ENCODE results near the gene SRRM1. TPM values are rescaled to one million over a fixed set of nuclear protein-coding genes. Genes with fewer than 3 reads are reported as not detected.

The SRRM1 gene
- total RNA-seq, 1 experiment from 2014 or later = 160 TPM

- DNase-seq (ENCODE audit: low read depth, low spot score) (no peak), ATAC-seq (no peak)
- CTCF ChIA-PET = no interaction called here
- Histone ChIP-seq H3K9me3 (ENCODE audit: control insufficient read depth, insufficient read depth, low read depth, low read length) (no peaks in the 10 kb centered on the region), H3K4me1 (ENCODE audit: control insufficient read depth, insufficient read depth, low read length) (peaks cover 9% of the 10 kb centered on the region; the same call in 1 of the 2 replicates), H3K27me3 (ENCODE audit: control insufficient read depth, insufficient read depth, low read length) (no peaks in the 10 kb centered on the region), H3K27ac (ENCODE audit: low read length) (no peak overlapping the region), H3K4me3 (ENCODE audit: low read depth in 2 of 2, low read length in 2 of 2) (no peak overlapping the region), H3K36me3 (ENCODE audit: control insufficient read depth, insufficient read depth, low read length) (no peaks in the 10 kb centered on the region)
- in situ Hi-C loops (cut with HindIII; ENCODE audit: low pct_unique_long_range_greater_than_20kb, low sequenced_read_pairs) = no loop called here
- no TSS peak for BruUV-seq (replicated peaks)
- POLR2A ChIA-PET = interaction anchor here (0.5 to 0.7 kb wide), 3 partner anchors 24 to 342 kb away, joined by 3 to 4 read pairs (median 3); no protein-coding TSS in a partner anchor
- TF ChIP-seq POLR2AphosphoS5 (IDR thresholded peaks at IDR 0.05; ENCODE audit: low read depth, low read length) (no peak), REST (IDR thresholded peaks at IDR 0.05; ENCODE audit: insufficient read depth in 1 of 2, low read depth in 2 of 2, low read length in 1 of 2) (no peak), CTCF (IDR thresholded peaks at IDR 0.05) (no peak)
- intact Hi-C loops (cut with micrococcal nuclease; ENCODE audit: unreplicated experiment) = no loop called here
Observed at GRCh38 chr1:24699628-24700027, 56.5 kb downstream of the SRRM1 start.

GRCh38 chr1:24702511-24703293 lies 59.6 kb downstream of the SRRM1 start:
- in situ Hi-C loops (cut with HindIII; ENCODE audit: low pct_unique_long_range_greater_than_20kb, low sequenced_read_pairs) (no loop called here), intact Hi-C loops (cut with micrococcal nuclease; ENCODE audit: unreplicated experiment) (no loop called here)
- Histone ChIP-seq H3K4me3 (ENCODE audit: low read depth in 2 of 2, low read length in 2 of 2) (no peak overlapping the region), H3K27ac (ENCODE audit: low read length) (0 out of 2 replicates have a peak overlapping the region, but pooled peaks have one; percentile 57), H3K27me3 (ENCODE audit: control insufficient read depth, insufficient read depth, low read length) (no peaks in the 10 kb centered on the region), H3K36me3 (ENCODE audit: control insufficient read depth, insufficient read depth, low read length) (no peaks in the 10 kb centered on the region), H3K4me1 (ENCODE audit: control insufficient read depth, insufficient read depth, low read length) (peaks cover 21% of the 10 kb centered on the region), H3K9me3 (ENCODE audit: control insufficient read depth, insufficient read depth, low read depth, low read length) (no peaks in the 10 kb centered on the region)
- DNase-seq (ENCODE audit: low read depth, low spot score) = no peak
- ChIA-PET POLR2A (no interaction called here), CTCF (interaction anchor here (0.8 kb wide), 1 partner anchor 64 kb away, joined by 4 read pairs; no protein-coding TSS in a partner anchor)
- no TSS peak for BruUV-seq (replicated peaks)
- peak; percentile 47 for ATAC-seq
- TF ChIP-seq CTCF (IDR thresholded peaks at IDR 0.05) (no peak), SIN3A (IDR thresholded peaks at IDR 0.05; ENCODE audit: borderline replicate concordance, insufficient read depth, low read depth, low read length) (no peak), REST (IDR thresholded peaks at IDR 0.05; ENCODE audit: insufficient read depth in 1 of 2, low read depth in 2 of 2, low read length in 1 of 2) (no peak), TCF7L2 (IDR thresholded peaks at IDR 0.05; ENCODE audit: low read depth, low read length) (no peak; the same call in 1 of the 2 replicates), POLR2AphosphoS5 (IDR thresholded peaks at IDR 0.05; ENCODE audit: low read depth, low read length) (no peak)
